Dermis blood vessel endothelial cell (primary cell): ENCODE measurements around the gene YPEL5. TPM values are rescaled to one million over a fixed set of nuclear protein-coding genes. Genes with fewer than 3 reads are reported as not detected.

Source experiments
- DNase-seq: peaks from one replicate; pipeline ENCODE4 v3.0.0; 2010
- total RNA-seq: library from RNA; depleted of rRNA; stranded (reverse); fragments of >200 nt; gene quantifications from 2 replicates; pipeline ENCODE4 v1.2.3, GENCODE V29; 2014

The YPEL5 gene
- total RNA-seq, 1 donor from 2014 or later, result 99.2 TPM

DNA sequence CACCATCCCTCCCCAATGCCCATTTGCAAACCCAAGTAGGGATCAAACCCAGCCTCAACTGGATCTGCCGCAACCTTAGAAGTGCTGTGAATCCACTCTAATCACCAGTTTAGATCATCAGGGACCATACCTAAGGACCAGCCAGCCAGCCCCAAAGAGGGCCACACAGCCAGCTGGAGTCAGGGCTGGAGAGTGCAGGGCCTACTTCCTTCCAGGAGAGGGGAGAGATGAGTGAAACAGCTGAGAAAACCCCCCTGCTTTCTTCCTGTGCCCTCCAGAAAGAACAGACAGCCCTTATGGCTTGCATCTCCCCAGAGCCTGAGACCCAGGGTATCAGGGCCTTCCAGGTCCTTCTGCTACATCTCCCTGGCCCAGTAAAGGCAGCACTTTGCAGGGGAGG is 25.8 kb downstream of the YPEL5 start:
- no peak for DNase-seq

DNA sequence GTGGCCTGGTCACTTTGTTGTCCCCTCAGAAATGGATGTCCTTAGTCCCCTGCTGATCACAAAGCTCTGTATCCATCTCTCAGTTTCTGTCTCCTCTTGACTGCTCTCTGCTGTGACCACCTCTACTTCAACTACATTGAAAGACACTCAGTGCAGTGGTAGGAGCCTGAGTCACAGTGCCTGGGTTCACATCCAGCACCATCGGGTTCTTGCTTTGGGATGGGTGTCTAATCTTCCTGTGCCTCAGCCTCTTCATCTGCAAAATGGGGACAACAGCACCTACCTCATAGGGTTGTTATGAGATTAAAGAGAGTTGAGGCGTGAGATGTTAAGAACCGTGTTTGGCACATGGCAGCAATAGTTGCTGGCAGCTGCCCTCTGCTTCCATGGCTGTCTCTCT is 30.6 kb downstream of the YPEL5 start:
- DNase-seq, result no peak

GRCh38 chr2:30177956-30178355 is 31.1 kb downstream of the YPEL5 start:
- DNase-seq, result no peak

DNA sequence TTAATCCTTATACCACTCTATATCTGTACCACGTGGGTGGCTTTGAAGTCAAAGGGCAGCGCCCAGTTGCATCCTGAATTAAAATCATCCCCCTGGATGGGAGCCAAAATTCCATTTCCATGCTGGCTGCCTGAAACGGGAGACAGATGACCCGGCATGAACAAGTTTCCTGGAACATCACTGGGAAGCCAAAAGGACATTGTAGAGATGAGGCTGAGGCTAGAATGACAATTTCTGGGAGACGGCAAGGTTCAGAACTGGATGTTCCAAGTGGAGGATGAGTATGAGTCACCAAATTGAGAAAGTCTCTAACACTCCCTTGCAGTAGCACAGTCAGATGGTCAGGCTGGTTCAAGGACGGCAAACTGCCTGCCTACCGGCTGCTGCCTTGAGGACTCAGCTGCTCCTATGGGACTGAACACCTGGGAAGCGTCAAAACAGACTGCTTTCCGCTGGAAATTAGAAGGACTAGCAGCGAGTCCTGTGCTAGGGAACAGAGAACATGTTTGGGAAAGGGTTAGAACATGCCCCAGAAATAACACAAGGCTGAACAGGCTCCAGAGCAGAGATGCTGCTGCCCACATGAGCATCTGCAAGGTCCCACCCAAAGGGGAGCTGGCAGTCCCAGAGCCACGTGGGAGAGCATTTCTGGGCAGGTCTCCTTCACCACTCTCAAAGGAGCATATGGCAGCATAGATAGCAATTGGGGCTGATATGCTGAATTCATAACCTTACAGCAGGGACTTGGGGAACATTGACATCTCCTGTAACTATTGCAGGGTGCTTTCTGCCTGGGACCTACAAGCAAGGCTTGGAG is 32.0 kb downstream of the YPEL5 start:
- peak; percentile 88 for DNase-seq

DNA sequence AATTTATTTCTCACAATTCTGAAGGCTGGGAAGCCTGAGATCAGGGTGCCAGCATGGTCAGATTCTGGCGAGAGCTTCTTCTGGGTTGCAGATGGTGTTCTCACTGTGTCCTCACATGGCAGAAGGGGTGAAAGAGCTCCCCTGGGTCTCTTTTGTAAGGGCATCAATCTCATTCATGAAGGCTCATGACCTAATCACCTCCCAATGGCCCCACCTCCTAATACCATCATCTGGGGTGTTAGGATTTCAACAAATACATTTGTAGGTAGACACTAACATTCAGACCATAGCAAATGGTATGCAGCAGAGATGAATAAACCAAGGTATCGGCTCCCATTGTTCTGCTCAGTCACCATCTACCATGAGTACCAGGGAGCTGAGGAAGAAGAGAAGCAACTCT is 32.7 kb downstream of the YPEL5 start:
- DNase-seq, result no peak

DNA sequence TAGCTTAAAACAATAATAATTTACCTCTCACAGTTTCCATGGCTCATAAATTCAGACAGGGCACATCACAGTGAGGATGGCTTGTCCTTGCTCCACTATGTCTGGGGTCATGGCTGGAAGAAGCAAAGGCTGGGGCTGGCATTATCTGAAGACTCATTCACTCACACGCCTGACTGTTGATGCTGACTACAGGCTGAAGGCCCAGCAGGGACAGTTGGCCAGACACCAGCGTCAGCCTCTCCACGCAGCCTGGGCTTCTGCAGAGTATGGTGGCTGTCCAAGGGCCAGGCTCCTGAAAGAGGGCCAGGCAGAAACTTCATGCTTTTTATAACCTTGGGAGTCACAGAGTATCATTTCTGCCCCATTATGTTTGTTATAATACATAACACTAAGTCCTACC is 33.4 kb downstream of the YPEL5 start:
- DNase-seq, result no peak

- DNase-seq, result no peak
Observed at GRCh38 chr2:30181176-30181575, 34.4 kb downstream of the YPEL5 start.

DNA sequence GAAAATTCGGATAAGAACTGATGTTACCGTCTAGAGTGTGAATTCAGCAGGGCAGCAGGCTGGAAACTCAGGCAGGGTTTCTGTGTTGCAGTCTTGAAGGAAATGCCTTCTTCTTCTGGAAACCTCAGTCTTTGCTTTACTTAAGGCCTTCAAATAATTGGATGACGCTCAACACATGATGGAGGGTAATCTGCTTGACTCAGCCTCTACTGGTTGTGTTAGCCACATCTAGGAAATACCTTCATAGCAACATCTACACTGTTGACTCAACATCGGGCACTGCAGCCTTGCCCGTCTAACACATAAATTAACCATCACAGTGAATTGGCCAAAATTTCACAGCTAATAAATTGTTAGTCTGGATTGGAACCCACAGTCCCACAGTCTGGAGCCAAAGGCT is 37.2 kb downstream of the YPEL5 start:
- no peak for DNase-seq

DNA sequence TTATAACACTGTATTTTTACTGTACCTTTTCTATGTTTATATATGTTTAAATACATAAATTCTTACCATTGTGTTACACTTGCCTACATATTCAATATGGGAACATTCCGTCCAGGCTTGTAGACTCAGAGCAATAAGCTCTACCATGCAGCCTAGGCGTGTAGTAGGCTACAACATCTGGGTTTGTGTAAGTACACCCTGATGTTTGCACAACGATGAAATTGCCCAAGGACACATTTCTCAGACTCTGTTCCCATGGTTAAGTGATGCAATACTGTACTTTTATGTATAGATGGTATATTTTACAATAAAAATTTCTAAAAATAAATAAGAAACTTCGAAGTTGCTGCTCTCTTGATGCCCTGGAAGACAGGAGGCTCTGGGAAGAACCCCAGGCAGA is 38.4 kb downstream of the YPEL5 start:
- no peak for DNase-seq

- no peak for DNase-seq
Observed at GRCh38 chr2:30188292-30188691, 41.5 kb downstream of the YPEL5 start.

GRCh38 chr2:30190637-30191036 is 43.8 kb downstream of the YPEL5 start:
- no peak for DNase-seq

DNA sequence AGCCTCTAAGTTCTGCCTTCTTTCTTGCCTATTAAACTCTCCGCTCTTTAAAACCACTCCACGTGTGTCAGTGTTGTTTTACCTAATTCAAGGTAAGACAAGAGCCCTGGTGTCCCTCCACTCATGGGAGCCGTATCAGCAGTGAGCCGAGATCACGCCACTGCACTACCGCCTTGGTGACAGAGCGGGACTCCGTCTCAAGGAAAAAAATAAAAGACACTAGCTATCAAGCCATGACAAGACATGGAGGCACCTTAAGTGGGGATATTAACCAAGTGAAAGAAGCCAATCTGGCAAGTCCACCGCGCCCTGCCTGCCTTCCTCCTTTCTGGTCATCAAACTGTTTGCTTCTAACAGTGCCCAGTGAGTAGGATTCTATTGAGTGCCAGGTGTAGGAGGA is 44.3 kb downstream of the YPEL5 start:
- no peak for DNase-seq

DNA sequence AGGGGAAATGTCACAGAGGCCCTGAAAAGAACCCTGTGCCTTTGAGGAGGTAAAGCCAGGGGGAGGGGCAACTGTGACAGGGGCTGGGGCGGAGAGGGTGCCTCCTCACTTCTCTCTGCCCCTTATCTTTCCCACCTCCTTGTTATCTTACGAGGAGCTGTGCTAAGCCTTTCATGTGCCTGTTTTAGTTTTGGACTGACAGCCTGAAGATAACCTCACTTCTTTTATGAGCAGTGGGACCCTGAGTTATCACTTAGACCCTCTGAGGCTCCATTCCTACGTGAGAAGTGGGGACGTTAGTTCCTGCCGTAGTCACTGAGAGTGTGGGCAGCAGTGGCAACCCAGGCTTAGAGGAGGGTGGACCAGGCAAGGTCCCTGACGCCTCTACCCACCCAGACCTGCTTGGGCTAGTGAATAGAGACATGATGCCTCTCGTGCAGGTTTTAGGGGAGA is 45.0 kb downstream of the YPEL5 start:
- DNase-seq, result no peak

DNA sequence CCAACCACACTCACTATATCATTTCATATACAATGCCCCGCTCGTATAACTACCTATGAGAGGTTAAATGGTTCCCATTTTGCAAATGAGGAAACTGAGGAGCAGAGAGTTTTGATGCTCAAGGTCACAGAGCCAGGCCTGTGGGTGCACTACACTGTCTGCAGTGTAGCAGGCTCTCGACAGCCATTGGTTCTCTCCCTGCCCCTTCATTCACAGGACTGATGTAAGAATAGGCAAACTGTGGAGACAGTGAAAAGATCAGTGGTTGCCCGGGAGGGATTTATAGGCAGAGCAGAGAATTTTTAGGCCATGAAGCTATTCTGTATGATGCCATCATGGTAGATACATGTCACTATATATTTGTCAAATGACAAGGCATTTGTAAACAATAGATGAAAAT is 45.5 kb downstream of the YPEL5 start:
- no peak for DNase-seq

GRCh38 chr2:30193104-30193681 is 46.4 kb downstream of the YPEL5 start:
- no peak for DNase-seq

GRCh38 chr2:30194421-30194820 is 47.6 kb downstream of the YPEL5 start:
- DNase-seq, result no peak

DNA sequence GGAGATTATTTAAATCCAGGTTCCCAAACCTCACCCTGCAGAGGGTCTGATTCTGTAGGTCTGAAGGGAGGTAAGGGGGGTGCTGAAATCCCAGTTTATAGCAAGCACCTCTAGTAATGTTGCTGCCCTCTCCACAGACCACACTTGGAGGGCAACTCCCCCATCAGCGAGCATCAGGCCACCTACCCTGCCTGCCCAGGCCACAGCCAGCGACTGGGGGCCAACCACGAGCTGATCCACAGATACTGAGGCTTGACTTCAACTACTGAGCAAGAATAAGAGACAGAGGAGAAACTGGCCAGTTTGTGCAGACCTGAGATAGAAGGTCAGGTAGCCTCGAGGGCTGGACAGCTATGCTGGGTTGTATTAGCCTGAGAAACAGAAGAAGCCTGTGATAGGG is 48.2 kb downstream of the YPEL5 start:
- no peak for DNase-seq

DNA sequence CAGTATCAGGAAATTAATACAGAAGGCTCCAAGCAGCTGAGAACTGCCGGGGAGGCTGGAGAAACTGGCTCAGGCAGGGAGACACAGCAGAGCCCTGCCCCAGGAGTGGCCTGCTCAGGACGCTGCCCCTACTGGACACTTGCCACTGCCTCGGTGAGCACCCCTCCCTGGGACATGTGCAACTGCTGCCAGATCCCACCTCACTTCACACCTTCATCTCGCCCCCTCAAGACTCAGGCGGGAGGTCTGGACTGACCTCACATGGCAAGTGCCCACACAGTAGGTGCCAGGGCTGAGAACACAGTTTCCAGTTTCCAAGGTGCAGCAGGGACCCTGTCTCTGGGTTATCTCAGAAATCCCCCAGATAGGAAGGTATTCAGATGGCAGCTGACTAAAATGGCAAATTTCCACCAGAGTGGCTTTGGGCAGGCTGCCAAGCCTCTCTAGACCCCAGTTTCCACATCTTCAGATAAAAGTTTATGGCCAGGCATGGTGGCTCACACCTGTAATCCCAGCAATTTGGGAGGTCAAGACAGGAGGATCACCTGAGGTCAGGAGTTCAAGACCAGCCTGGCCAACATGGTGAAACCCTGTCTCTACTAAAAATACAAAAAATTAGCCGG is 50.9 kb downstream of the YPEL5 start:
- no peak for DNase-seq

DNA sequence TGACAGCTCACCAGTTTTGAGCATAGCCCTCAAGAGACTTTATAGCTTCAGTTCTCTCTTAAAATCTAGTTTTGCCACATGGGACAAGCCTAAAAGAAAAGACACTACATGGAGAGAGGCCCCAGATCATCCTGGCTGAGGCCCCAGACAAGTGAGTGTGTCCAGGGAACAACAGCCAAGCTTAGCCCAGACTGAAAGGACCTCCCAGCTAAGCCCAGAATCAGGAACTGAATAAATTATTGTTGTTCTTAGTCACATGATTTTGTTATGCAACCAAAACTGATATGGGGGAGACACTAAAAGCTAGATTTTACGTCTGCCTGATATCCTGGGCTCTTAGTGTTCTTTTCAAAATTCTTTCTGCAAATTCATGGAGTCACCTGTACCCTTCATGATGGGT is 55.2 kb downstream of the YPEL5 start:
- DNase-seq, result no peak

- no peak for DNase-seq
Observed at GRCh38 chr2:30203156-30203555, 56.3 kb downstream of the YPEL5 start.

DNA sequence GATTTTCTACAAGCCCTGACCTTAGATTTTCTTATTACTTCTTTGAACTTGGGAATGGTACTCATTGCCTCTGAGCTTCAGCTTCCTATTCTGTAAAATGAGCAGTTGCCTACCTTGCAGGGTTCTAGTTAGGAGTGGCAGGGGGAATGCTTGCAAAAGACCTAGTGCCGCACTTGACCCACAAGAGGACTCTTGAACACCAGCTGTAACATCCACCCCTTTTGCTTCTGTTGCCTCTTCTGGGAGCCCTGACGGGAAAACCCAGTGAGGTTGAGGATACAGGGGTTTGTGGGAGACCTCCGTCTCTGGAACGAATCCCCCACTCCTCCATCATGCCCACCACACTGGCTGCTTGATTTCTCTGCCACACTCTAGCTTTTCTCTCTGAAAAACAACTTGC is 57.5 kb downstream of the YPEL5 start:
- DNase-seq, result no peak

GRCh38 chr2:30205456-30205855 is 58.6 kb downstream of the YPEL5 start:
- no peak for DNase-seq

DNA sequence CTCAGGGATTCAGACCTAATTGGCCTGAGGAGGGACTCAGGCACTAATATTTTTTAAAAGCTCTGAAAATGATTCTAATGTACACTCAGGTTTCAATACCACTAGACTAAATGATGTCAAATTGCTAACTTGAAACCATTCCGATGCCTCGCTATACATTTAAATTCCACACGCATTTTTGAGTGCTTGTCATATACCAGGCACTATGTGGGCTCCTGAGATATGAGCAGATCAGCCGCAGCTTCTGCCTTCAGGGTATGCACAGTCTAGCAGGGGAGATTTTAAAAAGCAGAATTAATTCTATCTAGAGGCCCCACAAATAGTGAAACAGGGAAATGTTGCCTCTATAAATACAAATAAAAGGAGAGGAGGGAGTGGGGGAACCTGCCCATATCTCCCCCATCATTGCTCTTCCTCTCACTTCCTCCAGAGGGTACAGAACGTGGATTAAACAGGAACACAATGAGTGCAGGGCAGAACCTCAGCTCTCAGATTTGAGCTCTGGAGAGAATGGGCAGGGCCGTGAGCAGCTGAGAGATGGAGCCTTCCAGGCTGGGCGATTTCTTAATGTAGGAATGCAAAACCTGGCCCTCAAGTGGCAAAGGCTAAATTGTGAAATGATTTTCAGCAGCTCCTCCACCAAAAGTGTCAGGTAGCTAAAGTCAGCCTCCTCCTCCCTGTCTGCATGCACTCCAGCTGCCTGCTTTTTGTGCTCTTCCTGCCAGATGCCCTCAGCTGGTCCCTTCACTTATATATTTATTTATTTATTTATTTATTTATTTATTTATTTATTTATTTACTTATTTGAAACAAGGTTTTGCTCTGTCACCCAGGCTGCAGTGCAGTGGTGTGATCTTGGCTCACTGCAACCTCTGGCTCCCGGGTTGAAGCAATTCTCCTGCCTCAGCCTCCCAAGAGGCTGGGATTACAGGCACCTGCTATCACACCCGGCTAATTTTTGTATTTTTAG is 59.9 kb downstream of the YPEL5 start:
- no peak for DNase-seq
